Measurements from ENCODE around the gene IQSEC3.

Gene IQSEC3

GRCh38 chr12:195951-196350, 129.4 kb downstream of the IQSEC3 start:
- Histone ChIP-seq H3K9me3 (no peaks in the 10 kb centered on the region), H3K36me3 (no peaks in the 10 kb centered on the region), H3K27ac (no peak overlapping the region), H3K4me3 (no peak overlapping the region), H3K27me3 (peaks cover 0 to 53% of the 10 kb centered on the region in 2 donors), H3K4me1 (peaks cover 0 to 6% (median 0%) of the 10 kb centered on the region in 4 donors)
- no peak for TF ChIP-seq CTCF (IDR thresholded peaks at IDR 0.05)
- intact Hi-C loops (cut with DNase I; ENCODE audit: low total_unique reads): no loop called here
- no peak for DNase-seq

- intact Hi-C loops (cut with DNase I; ENCODE audit: low total_unique reads): no loop called here
- DNase-seq: no peak
- TF ChIP-seq CTCF (IDR thresholded peaks at IDR 0.05): no peak
- Histone ChIP-seq H3K4me1 (peaks cover 0 to 6% (median 0%) of the 10 kb centered on the region in 4 donors), H3K4me3 (no peak overlapping the region), H3K27me3 (peaks cover 0 to 50% of the 10 kb centered on the region in 2 donors), H3K36me3 (no peaks in the 10 kb centered on the region), H3K9me3 (no peaks in the 10 kb centered on the region), H3K27ac (no peak overlapping the region)
Measured at GRCh38 chr12:196436-196835, 129.9 kb downstream of the IQSEC3 start.

- Histone ChIP-seq H3K27ac (no peak overlapping the region), H3K36me3 (no peaks in the 10 kb centered on the region), H3K27me3 (peaks cover 0 to 51% of the 10 kb centered on the region in 2 donors), H3K4me1 (peaks cover 0 to 6% (median 0%) of the 10 kb centered on the region in 4 donors), H3K4me3 (no peak overlapping the region), H3K9me3 (no peaks in the 10 kb centered on the region)
- intact Hi-C loops (cut with DNase I; ENCODE audit: low total_unique reads): no loop called here
- no peak for DNase-seq
- no peak for TF ChIP-seq CTCF (IDR thresholded peaks at IDR 0.05)
Measured at GRCh38 chr12:197347-197746, 130.8 kb downstream of the IQSEC3 start.

- Histone ChIP-seq H3K4me3 (no peak overlapping the region), H3K27me3 (peaks cover 0 to 48% of the 10 kb centered on the region in 2 donors), H3K36me3 (no peaks in the 10 kb centered on the region), H3K4me1 (peaks cover 0 to 6% (median 0%) of the 10 kb centered on the region in 4 donors), H3K9me3 (no peaks in the 10 kb centered on the region), H3K27ac (no peak overlapping the region)
- no peak for DNase-seq
- intact Hi-C loops (cut with DNase I; ENCODE audit: low total_unique reads): no loop called here
- no peak for TF ChIP-seq CTCF (IDR thresholded peaks at IDR 0.05)
Measured at GRCh38 chr12:197911-198695, 131.5 kb downstream of the IQSEC3 start.

GRCh38 chr12:198705-199104, 132.1 kb downstream of the IQSEC3 start:
- Histone ChIP-seq H3K27me3 (peaks cover 0 to 48% of the 10 kb centered on the region in 2 donors), H3K36me3 (no peaks in the 10 kb centered on the region), H3K27ac (no peak overlapping the region), H3K9me3 (no peaks in the 10 kb centered on the region), H3K4me3 (no peak overlapping the region), H3K4me1 (peaks cover 0 to 12% (median 6%) of the 10 kb centered on the region in 4 donors)
- no peak for TF ChIP-seq CTCF (IDR thresholded peaks at IDR 0.05)
- DNase-seq: no peak
- intact Hi-C loops (cut with DNase I; ENCODE audit: low total_unique reads): no loop called here

All from tibial artery (tissue), 4 donors.